Panc1 (cell line): ENCODE results near the gene ZMYM2. TPM values are rescaled to one million over a fixed set of nuclear protein-coding genes. Genes with fewer than 3 reads are reported as not detected.

Experiments
- ATAC-seq: fragments of 200-7000 bp; cut with Tn5 transposase; 2 replicates; pipeline ENCODE4 v1.9.1; 2020; ENCODE audit warnings: mild to moderate bottlenecking, moderate library complexity
- BruUV-seq: library from RNA; stranded (reverse); fragments of 400-500 nt; replicated peaks from 2 replicates; lab custom pipeline; 2021; lab: Mats Ljungman, UMichigan
- CTCF ChIA-PET: fragments of 300-600 bp; sonication (Branson Sonifier 250); formaldehyde crosslinking; loops from one replicate; lab custom pipeline; 2022; ENCODE audit warnings: antibody characterized with exemption; lab: Charles Lee
- POLR2A ChIA-PET: fragments of 300-600 bp; sonication (Branson Sonifier 250); formaldehyde crosslinking; loops from one replicate; lab custom pipeline; 2022; ENCODE audit warnings: antibody characterized with exemption; lab: Charles Lee
- DNase-seq: peaks from one replicate; pipeline ENCODE4 v3.0.0-alpha.2; 2010; ENCODE audit warnings: low read depth, low spot score
- H3K27ac ChIP-seq: 2 replicates; pipeline ENCODE4 v1.5.1; 2011; ENCODE audit warnings: mild to moderate bottlenecking, low read length, inconsistent platforms
- H3K27me3 ChIP-seq: fragments of 200-500 bp; sonication (Bioruptor generic); 2 replicates; pipeline ENCODE4 v1.6.0; 2014; ENCODE audit warnings: low read length, inconsistent platforms; ENCODE audit not compliant: control insufficient read depth, insufficient read depth
- H3K36me3 ChIP-seq: fragments of 200-500 bp; sonication (Bioruptor generic); 2 replicates; pipeline ENCODE4 v1.5.1; 2014; ENCODE audit warnings: inconsistent platforms, mild to moderate bottlenecking, low read length, moderate library complexity; ENCODE audit not compliant: control insufficient read depth, insufficient read depth
- H3K4me1 ChIP-seq: 2 replicates; pipeline ENCODE4 v1.5.1; 2011; ENCODE audit warnings: inconsistent platforms, mild to moderate bottlenecking, low read length, moderate library complexity; ENCODE audit not compliant: control insufficient read depth, insufficient read depth
- H3K4me3 ChIP-seq, 2 experiments: 2 replicates each; pipeline ENCODE4 v1.5.1; 2011 to 2012; ENCODE audit warnings: low read depth in 2 of 2, low read length in 2 of 2, mild to moderate bottlenecking in 2 of 2, inconsistent platforms in 1 of 2, moderate library complexity in 1 of 2
- H3K9me3 ChIP-seq: fragments of 200-500 bp; sonication (Bioruptor generic); 2 replicates; pipeline ENCODE4 v1.5.1; 2014; ENCODE audit warnings: low read depth, mild to moderate bottlenecking, inconsistent platforms, low read length, moderate library complexity; ENCODE audit not compliant: control insufficient read depth, insufficient read depth
- CTCF ChIP-seq: fragments of 450-650 bp; IDR thresholded peaks from 2 replicates; pipeline ENCODE4 v1.5.1; 2017; ENCODE audit warnings: mild to moderate bottlenecking
- POLR2AphosphoS5 ChIP-seq: IDR thresholded peaks from 2 replicates; pipeline ENCODE4 v1.6.1; 2012; ENCODE audit warnings: mild to moderate bottlenecking, low read depth, low read length, moderate library complexity
- REST ChIP-seq, 2 experiments: IDR thresholded peaks; 2 replicates each; pipeline ENCODE4 v1.6.1; 2011 to 2012; ENCODE audit warnings: low read depth in 2 of 2, control low read depth in 1 of 2, low read length in 1 of 2, mild to moderate bottlenecking in 1 of 2, moderate library complexity in 1 of 2; ENCODE audit not compliant: insufficient read depth in 1 of 2
- SIN3A ChIP-seq: IDR thresholded peaks from 2 replicates; pipeline ENCODE4 v1.6.1; 2012; ENCODE audit warnings: low read depth, mild to moderate bottlenecking, low read length, moderate library complexity, borderline replicate concordance; ENCODE audit not compliant: insufficient read depth
- TCF7L2 ChIP-seq: IDR thresholded peaks from 2 replicates; pipeline ENCODE4 v1.6.1; 2011; ENCODE audit warnings: mild to moderate bottlenecking, low read depth, low read length, inconsistent platforms
- in situ Hi-C: cut with HindIII; loops from 2 replicates; pipeline ENCODE4 v1.10.0; 2016; ENCODE audit warnings: low sequenced_read_pairs, low pct_unique_long_range_greater_than_20kb
- intact Hi-C: fragments of 100-400 bp; cut with micrococcal nuclease; formaldehyde crosslinking; loops from one replicate; pipeline ENCODE4 v1.10.0; 2022; ENCODE audit not compliant: unreplicated experiment
- total RNA-seq: library from RNA; stranded (reverse); gene quantifications from one replicate; pipeline ENCODE4 v1.2.1, GENCODE V29; 2021; ENCODE audit not compliant: unreplicated experiment

Gene ZMYM2
- total RNA-seq, 1 experiment from 2014 or later: 64.3 TPM

DNA sequence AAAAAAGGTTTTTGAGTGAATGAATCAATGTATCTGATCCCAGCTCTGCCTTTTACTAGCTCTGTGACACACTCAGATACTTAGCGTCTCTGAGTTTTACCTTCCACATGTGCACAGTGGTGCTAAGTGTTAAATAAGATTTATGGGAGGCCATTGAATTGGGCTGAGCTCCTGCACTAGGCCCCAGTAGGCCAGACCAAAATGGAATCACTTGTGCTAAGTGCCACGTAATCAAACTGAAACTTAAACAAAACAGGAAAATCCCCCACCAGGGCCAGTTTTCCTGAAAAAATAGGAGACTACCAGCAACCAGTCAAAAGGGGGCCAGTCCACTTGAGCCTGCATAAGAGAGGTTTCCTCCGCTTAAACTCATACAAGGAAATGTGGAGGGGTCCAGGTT is 161.4 kb downstream of the ZMYM2 start:
- Histone ChIP-seq H3K36me3 (no peaks in the 10 kb centered on the region), H3K4me3 (peak overlapping the region; percentile 44 to 68), H3K27me3 (no peaks in the 10 kb centered on the region), H3K27ac (peak overlapping the region; percentile 95), H3K9me3 (no peaks in the 10 kb centered on the region), H3K4me1 (peaks cover 10% of the 10 kb centered on the region)
- ChIA-PET POLR2A (no interaction called here), CTCF (interaction anchor here (0.6 kb wide), 1 partner anchor 44 kb away, joined by 3 read pairs; no protein-coding TSS in a partner anchor)
- in situ Hi-C loops (no loop called here), intact Hi-C loops (no loop called here)
- no peak for ATAC-seq
- no peak for DNase-seq
- TF ChIP-seq SIN3A (no peak), CTCF (no peak), REST (IDR thresholded peaks at IDR 0.05; ENCODE audit: insufficient read depth in 1 of 2, low read depth in 2 of 2, low read length in 1 of 2) (no peak), TCF7L2 (no peak), POLR2AphosphoS5 (no peak)
- no TSS peak for BruUV-seq

DNA sequence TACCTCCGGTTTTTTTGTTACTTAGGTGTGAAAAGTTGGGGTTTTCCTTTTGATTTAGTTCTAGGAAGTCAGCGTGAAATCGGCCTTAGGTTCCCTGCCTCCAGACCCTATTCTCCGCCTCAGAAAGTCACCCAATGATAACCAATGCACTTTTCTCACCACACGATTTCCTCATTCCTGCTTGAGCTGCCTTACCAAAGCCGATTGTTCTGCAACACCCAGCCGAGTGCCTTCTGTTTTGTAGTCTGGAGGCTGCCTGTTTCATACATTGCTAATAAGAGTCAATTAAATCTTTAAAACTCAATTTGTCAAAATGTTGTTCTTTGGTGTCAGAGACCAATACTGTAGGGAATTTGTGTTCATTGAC is 162.6 kb downstream of the ZMYM2 start:
- ATAC-seq (no peak), DNase-seq (no peak)
- no TSS peak for BruUV-seq
- ChIA-PET CTCF (interaction anchor here (0.6 kb wide), 1 partner anchor 16 kb away, joined by 3 read pairs; no protein-coding TSS in a partner anchor), POLR2A (no interaction called here)
- peaks cover 18% of the 10 kb centered on the region for H3K4me1 ChIP-seq
- H3K36me3 ChIP-seq: no peaks in the 10 kb centered on the region
- H3K9me3 ChIP-seq: no peaks in the 10 kb centered on the region
- TF ChIP-seq REST (IDR thresholded peaks at IDR 0.05; ENCODE audit: insufficient read depth in 1 of 2, low read depth in 2 of 2, low read length in 1 of 2) (no peak), SIN3A (no peak), CTCF (no peak), POLR2AphosphoS5 (no peak), TCF7L2 (no peak)
- H3K27ac ChIP-seq: peak overlapping the region; percentile 95
- H3K4me3 ChIP-seq: peak overlapping the region; percentile 44 to 68
- intact Hi-C loops: no loop called here
- H3K27me3 ChIP-seq: no peaks in the 10 kb centered on the region
- in situ Hi-C loops: no loop called here
